ENCODE data around the gene PRRG3.

PRRG3 gene

GRCh38 chrX:151710457-151710856, 15.2 kb downstream of the PRRG3 start:
- DNase-seq (ENCODE audit: low read depth), result no peak
- Histone ChIP-seq H3K4me1 (ENCODE audit: control insufficient read depth, insufficient read depth, low read length) (no peaks in the 10 kb centered on the region), H3K36me3 (ENCODE audit: control insufficient read depth, insufficient read depth, low read length, severe bottlenecking) (no peaks in the 10 kb centered on the region), H3K4me3 (ENCODE audit: low read length) (no peak overlapping the region), H3K27me3 (replicated peaks; ENCODE audit: control insufficient read depth, insufficient read depth, low read length) (peaks cover 36% of the 10 kb centered on the region), H3K9me3 (ENCODE audit: control insufficient read depth, low read length) (no peaks in the 10 kb centered on the region), H3K9ac (ENCODE audit: low read length) (no peak overlapping the region)

- Histone ChIP-seq H3K4me3 (ENCODE audit: low read length) (no peak overlapping the region), H3K9ac (ENCODE audit: low read length) (no peak overlapping the region), H3K9me3 (ENCODE audit: control insufficient read depth, low read length) (no peaks in the 10 kb centered on the region), H3K36me3 (ENCODE audit: control insufficient read depth, insufficient read depth, low read length, severe bottlenecking) (no peaks in the 10 kb centered on the region), H3K27me3 (replicated peaks; ENCODE audit: control insufficient read depth, insufficient read depth, low read length) (peaks cover 33% of the 10 kb centered on the region), H3K4me1 (ENCODE audit: control insufficient read depth, insufficient read depth, low read length) (no peaks in the 10 kb centered on the region)
- no peak for DNase-seq (ENCODE audit: low read depth)
Observed at GRCh38 chrX:151711154-151711553, 15.9 kb downstream of the PRRG3 start.

- Histone ChIP-seq H3K9ac (ENCODE audit: low read length) (no peak overlapping the region), H3K9me3 (ENCODE audit: control insufficient read depth, low read length) (no peaks in the 10 kb centered on the region), H3K27me3 (replicated peaks; ENCODE audit: control insufficient read depth, insufficient read depth, low read length) (peaks cover 27% of the 10 kb centered on the region), H3K4me1 (ENCODE audit: control insufficient read depth, insufficient read depth, low read length) (no peaks in the 10 kb centered on the region), H3K36me3 (ENCODE audit: control insufficient read depth, insufficient read depth, low read length, severe bottlenecking) (no peaks in the 10 kb centered on the region), H3K4me3 (ENCODE audit: low read length) (no peak overlapping the region)
- no peak for DNase-seq (ENCODE audit: low read depth)
Observed at GRCh38 chrX:151711787-151712186, 16.5 kb downstream of the PRRG3 start.

- no peaks in the 10 kb centered on the region for H3K9me3 ChIP-seq (ENCODE audit: control insufficient read depth, low read length)
- H3K9ac ChIP-seq (ENCODE audit: low read length), result no peak overlapping the region
- H3K4me1 ChIP-seq (ENCODE audit: control insufficient read depth, insufficient read depth, low read length), result no peaks in the 10 kb centered on the region
- H3K4me3 ChIP-seq (ENCODE audit: low read length), result no peak overlapping the region
- H3K27me3 ChIP-seq (replicated peaks; ENCODE audit: control insufficient read depth, insufficient read depth, low read length), result peaks cover 27% of the 10 kb centered on the region
- no peak for DNase-seq (ENCODE audit: low read depth)
- H3K36me3 ChIP-seq (ENCODE audit: control insufficient read depth, insufficient read depth, low read length, severe bottlenecking), result no peaks in the 10 kb centered on the region
Observed at GRCh38 chrX:151712253-151712652, 17.0 kb downstream of the PRRG3 start.

GRCh38 chrX:151713849-151714248, 18.6 kb downstream of the PRRG3 start:
- Histone ChIP-seq H3K27me3 (replicated peaks; ENCODE audit: control insufficient read depth, insufficient read depth, low read length) (peaks cover 24% of the 10 kb centered on the region), H3K9ac (ENCODE audit: low read length) (no peak overlapping the region), H3K4me3 (ENCODE audit: low read length) (no peak overlapping the region), H3K36me3 (ENCODE audit: control insufficient read depth, insufficient read depth, low read length, severe bottlenecking) (no peaks in the 10 kb centered on the region), H3K9me3 (ENCODE audit: control insufficient read depth, low read length) (no peaks in the 10 kb centered on the region), H3K4me1 (ENCODE audit: control insufficient read depth, insufficient read depth, low read length) (no peaks in the 10 kb centered on the region)
- peak; percentile 35 for DNase-seq (ENCODE audit: low read depth)

- no peak for DNase-seq (ENCODE audit: low read depth)
- H3K4me1 ChIP-seq (ENCODE audit: control insufficient read depth, insufficient read depth, low read length), result no peaks in the 10 kb centered on the region
- H3K9ac ChIP-seq (ENCODE audit: low read length), result no peak overlapping the region
- H3K9me3 ChIP-seq (ENCODE audit: control insufficient read depth, low read length), result no peaks in the 10 kb centered on the region
- H3K4me3 ChIP-seq (ENCODE audit: low read length), result no peak overlapping the region
- peaks cover 24% of the 10 kb centered on the region for H3K27me3 ChIP-seq (replicated peaks; ENCODE audit: control insufficient read depth, insufficient read depth, low read length)
- H3K36me3 ChIP-seq (ENCODE audit: control insufficient read depth, insufficient read depth, low read length, severe bottlenecking), result no peaks in the 10 kb centered on the region
Observed at GRCh38 chrX:151714362-151714761, 19.1 kb downstream of the PRRG3 start.

- H3K4me1 ChIP-seq (ENCODE audit: control insufficient read depth, insufficient read depth, low read length), result no peaks in the 10 kb centered on the region
- H3K4me3 ChIP-seq (ENCODE audit: low read length), result no peak within 1 kb of the TSS
- DNase-seq (ENCODE audit: low read depth), result no peak
- no peaks in the 10 kb centered on the region for H3K9me3 ChIP-seq (ENCODE audit: control insufficient read depth, low read length)
- H3K36me3 ChIP-seq (ENCODE audit: control insufficient read depth, insufficient read depth, low read length, severe bottlenecking), result no peaks in the 10 kb centered on the region
- no peak within 1 kb of the TSS for H3K9ac ChIP-seq (ENCODE audit: low read length)
- peaks cover 24% of the 10 kb centered on the region for H3K27me3 ChIP-seq (replicated peaks; ENCODE audit: control insufficient read depth, insufficient read depth, low read length)
Observed at GRCh38 chrX:151715752-151716151, 20.5 kb downstream of the PRRG3 start, which contains the start of gene FATE1. Gene FATE1, plus strand, starts transcription at chrX:151716035. Its CDS starts 85 bp downstream, at chrX:151716120.

GRCh38 chrX:151722241-151722846, 27.1 kb downstream of the PRRG3 start:
- Histone ChIP-seq H3K27me3 (replicated peaks; ENCODE audit: control insufficient read depth, insufficient read depth, low read length) (peaks cover 32% of the 10 kb centered on the region), H3K4me1 (ENCODE audit: control insufficient read depth, insufficient read depth, low read length) (no peaks in the 10 kb centered on the region), H3K9ac (ENCODE audit: low read length) (no peak overlapping the region), H3K4me3 (ENCODE audit: low read length) (no peak overlapping the region), H3K36me3 (ENCODE audit: control insufficient read depth, insufficient read depth, low read length, severe bottlenecking) (no peaks in the 10 kb centered on the region), H3K9me3 (ENCODE audit: control insufficient read depth, low read length) (peaks cover 11% of the 10 kb centered on the region)
- no peak for DNase-seq (ENCODE audit: low read depth)

- Histone ChIP-seq H3K4me3 (ENCODE audit: low read length) (no peak overlapping the region), H3K27me3 (replicated peaks; ENCODE audit: control insufficient read depth, insufficient read depth, low read length) (peaks cover 37% of the 10 kb centered on the region), H3K36me3 (ENCODE audit: control insufficient read depth, insufficient read depth, low read length, severe bottlenecking) (no peaks in the 10 kb centered on the region), H3K9ac (ENCODE audit: low read length) (no peak overlapping the region), H3K4me1 (ENCODE audit: control insufficient read depth, insufficient read depth, low read length) (no peaks in the 10 kb centered on the region), H3K9me3 (ENCODE audit: control insufficient read depth, low read length) (peaks cover 11% of the 10 kb centered on the region)
- no peak for DNase-seq (ENCODE audit: low read depth)
Observed at GRCh38 chrX:151723156-151723760, 28.0 kb downstream of the PRRG3 start.

GRCh38 chrX:151724563-151725337, 29.5 kb downstream of the PRRG3 start:
- H3K4me1 ChIP-seq (ENCODE audit: control insufficient read depth, insufficient read depth, low read length), result no peaks in the 10 kb centered on the region
- H3K36me3 ChIP-seq (ENCODE audit: control insufficient read depth, insufficient read depth, low read length, severe bottlenecking), result no peaks in the 10 kb centered on the region
- H3K9ac ChIP-seq (ENCODE audit: low read length), result no peak overlapping the region
- no peak for DNase-seq (ENCODE audit: low read depth)
- H3K27me3 ChIP-seq (replicated peaks; ENCODE audit: control insufficient read depth, insufficient read depth, low read length), result peaks cover 41% of the 10 kb centered on the region
- H3K4me3 ChIP-seq (ENCODE audit: low read length), result no peak overlapping the region
- H3K9me3 ChIP-seq (ENCODE audit: control insufficient read depth, low read length), result peaks cover 11% of the 10 kb centered on the region

GRCh38 chrX:151725338-151725614, 30.0 kb downstream of the PRRG3 start:
- Histone ChIP-seq H3K27me3 (replicated peaks; ENCODE audit: control insufficient read depth, insufficient read depth, low read length) (peaks cover 46% of the 10 kb centered on the region), H3K9ac (ENCODE audit: low read length) (no peak overlapping the region), H3K4me1 (ENCODE audit: control insufficient read depth, insufficient read depth, low read length) (no peaks in the 10 kb centered on the region), H3K9me3 (ENCODE audit: control insufficient read depth, low read length) (peaks cover 11% of the 10 kb centered on the region), H3K36me3 (ENCODE audit: control insufficient read depth, insufficient read depth, low read length, severe bottlenecking) (no peaks in the 10 kb centered on the region), H3K4me3 (ENCODE audit: low read length) (no peak overlapping the region)
- DNase-seq (ENCODE audit: low read depth), result no peak
